ENCODE measurements around the gene SLC30A7. TPM values are rescaled to one million over a fixed set of nuclear protein-coding genes. Genes with fewer than 3 reads are reported as not detected.
"Not testable (repeated sequence)": the region's sequence is repeated elsewhere in the genome, so short reads cannot be mapped to it uniquely, and the experiment has no call there.

SLC30A7 gene
- total RNA-seq, 1 donor from 2014 or later = 36.8 TPM

DNA sequence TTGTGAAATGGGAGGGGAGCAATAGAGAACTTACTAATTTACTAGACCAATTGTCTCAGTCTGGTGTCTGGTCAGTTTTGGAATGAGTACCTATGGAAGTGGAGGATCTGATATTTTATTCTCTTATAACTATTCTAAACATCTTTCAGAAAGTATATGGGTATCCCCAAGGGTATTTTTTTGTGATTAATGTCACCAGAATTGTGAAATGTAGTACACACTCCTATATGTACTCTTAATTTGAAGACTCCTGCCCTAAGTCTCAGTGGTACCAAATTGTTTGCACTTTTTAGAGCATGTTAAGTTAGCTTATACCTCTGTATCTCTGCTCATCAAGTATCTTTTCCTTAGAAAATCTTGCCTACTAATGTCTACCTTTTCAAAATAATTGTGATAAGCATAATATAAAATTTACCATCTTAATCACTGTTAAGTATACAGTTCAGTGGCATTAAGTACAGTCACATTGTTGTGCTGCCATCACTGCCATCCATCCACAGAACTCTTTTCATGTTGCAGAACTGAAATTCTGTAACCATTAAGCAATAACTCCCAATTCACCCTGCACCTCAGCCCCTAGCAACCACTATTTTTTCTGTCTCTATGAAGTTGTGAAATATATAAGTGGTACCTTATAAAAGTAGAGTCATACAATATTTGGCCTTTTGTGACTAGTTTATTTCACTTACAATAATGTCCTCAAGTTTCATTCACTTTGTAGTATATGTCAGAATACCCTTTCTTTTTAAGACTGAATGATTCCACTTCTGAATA is 40.5 kb downstream of the SLC30A7 start:
- DNase-seq (ENCODE audit: low spot score) = no peak

DNA sequence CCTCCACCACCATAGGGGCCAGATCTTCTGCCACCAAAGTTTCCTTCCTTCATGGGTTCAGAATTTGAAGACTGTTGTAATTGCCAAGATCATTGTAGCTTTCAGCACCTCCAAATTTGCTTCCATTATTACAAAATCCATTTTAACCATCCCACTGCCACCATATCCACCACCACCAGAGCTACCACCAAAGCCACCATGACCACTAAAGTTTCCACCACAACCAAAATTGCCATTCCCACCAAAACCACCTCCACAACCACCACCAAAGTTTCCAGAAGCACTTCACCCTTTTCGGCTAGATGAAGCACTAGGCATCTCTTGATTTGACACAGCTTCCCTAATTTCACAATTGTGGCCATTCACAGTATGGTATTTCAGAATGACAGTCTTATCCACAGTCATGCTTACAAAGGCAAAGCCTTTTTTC is 45.2 kb downstream of the SLC30A7 start:
- no peak for DNase-seq (ENCODE audit: low spot score)

DNA sequence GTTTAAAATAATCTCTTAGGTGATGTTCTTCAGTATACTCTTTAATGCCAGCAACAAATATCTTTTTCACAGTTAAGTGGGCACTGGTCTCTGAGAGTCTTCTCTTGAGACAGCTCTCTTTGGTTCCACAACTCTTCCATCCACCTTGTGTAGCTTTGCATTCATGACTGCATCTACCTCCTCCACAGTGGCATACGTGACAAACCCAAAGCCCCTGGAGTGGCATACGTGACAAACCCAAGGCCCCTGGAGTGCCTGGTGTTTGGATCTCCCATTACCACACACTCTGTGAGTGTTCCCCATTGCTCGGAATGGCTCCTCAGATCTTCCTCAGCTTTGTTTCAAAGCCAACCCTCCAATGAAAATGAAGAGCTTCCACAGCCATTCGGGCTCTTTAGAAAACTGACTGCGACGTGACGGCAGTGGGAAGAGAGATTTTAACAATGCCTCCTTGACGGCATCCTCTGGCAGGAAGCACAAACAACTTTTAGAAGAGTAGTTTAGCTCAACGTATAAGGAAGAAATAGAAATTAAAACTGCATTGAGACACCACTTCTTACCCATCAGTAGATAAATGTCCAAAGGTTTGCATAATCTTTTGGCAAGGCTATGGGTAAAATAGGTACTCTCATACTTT is 45.8 kb downstream of the SLC30A7 start:
- no peak for DNase-seq (ENCODE audit: low spot score)

DNA sequence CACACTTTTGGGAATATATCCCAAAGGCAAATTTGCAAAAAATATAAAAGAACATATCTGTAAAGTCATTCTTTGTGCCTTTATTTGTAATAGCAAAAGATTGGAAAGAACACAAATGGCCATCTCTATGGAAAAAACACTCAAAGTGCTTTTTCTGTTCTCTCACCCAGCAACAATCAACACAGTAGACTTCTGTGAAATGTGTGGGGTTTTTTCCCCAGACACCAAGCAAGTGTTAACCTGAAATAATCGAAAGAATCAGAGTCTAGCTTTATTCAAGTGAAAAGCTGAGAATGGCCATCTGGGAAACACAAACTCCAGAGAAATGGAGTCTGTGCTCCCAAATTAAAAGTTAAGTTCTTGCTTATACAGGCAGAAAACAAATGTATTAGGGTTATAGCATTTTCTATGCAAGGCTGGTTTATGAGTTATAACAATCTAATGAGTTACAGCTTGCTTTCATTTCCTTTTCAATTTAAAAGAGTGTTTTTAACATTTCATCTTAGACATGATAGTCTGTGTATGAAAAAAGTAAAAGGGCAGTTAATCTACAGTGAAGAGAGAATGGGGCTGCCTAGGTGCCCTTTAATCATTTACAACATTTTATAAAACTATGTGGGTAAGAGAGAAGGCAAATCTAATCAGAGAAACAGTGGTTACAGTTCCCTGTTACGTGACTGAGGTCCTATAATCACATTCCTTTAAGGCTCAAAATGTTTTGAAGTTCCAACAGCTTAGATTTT is 46.6 kb downstream of the SLC30A7 start:
- DNase-seq (ENCODE audit: low spot score) = no peak

DNA sequence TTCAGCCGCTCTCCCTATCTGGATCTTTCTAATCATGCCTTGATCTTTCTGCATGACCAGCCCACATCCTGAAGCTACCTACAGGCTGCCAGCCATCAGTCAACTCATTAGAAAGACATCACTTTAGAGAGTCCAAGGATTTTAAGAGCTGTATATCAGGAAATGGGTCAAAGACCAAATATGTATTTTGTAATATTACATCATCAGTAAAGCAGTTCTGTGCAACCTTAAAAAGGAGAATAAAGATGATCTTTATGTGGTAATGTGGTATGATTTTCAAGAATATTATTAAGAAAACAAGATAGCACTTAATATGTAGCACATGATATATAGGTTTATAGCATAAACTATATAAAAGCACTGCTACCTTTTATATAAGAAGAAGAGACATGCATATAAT is 47.6 kb downstream of the SLC30A7 start:
- no peak for DNase-seq (ENCODE audit: low spot score)

DNA sequence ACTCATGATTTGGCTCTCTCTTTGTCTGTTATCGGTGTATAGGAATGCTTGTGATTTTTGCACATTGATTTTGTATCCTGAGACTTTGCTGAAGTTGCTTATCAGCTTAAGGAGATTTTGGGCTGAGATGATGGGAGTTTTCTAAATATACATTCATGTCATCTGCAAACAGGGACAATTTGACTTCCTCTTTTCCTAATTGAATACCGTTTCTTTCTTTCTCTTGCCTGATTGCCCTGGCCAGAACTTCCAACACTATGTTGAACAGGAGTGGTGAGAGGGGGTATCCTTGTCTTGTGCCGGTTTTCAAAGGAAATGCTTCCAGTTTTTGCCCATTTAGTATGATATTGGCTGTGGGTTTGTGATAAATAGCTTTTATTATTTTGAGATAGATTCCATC is 50.2 kb downstream of the SLC30A7 start:
- DNase-seq (ENCODE audit: low spot score) = not testable (repeated sequence)

DNA sequence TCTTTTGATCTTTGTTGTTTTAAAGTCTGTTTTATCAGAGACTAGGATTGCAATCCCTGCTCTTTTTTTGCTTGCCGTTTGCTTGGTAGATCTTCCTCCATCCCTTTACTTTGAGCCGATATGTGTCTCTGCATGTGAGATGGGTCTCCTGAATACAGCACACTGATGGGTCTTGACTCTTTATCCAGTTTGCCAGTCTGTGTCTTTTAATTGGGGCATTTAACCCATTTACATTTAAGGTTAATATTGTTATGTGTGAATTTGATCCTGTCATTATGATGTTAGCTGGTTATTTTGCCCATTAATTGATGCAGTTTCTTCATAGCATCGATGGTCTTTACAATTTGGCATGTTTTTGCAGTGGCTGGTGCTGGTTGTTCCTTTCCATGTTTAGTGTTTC is 51.9 kb downstream of the SLC30A7 start:
- not testable (repeated sequence) for DNase-seq (ENCODE audit: low spot score)

DNA sequence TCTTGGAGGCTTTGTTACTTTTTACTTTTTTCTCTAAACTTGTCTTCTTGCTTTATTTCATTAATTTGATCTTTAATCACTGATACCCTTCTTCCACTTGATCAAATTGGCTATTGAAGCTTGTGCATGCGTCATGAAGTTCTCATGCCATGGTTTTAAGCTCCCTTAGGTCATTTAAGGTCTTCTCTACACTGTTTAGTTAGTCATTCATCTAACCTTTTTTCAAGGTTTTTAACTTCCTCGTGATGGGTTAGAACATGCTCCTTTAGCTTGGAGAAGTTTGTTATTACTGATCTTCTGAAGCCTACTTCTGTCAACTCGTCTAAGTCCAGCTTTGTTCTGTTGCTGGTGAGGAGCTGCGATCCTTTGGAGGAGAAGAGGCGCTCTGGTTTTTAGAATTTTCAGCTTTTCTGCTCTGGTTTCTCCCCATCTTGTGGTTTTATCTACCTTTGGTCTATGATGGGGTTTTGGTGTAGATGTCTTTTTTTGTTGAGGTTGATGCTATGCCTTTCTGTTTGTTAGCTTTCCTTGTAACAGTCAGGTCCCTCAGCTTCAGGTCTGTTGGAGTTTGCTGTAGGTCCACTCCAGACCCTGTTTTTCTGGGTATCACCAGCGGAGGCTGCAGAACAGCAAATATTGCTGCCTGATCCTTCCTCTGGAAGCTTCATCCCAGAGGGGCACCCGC is 53.0 kb downstream of the SLC30A7 start:
- not testable (repeated sequence) for DNase-seq (ENCODE audit: low spot score)

DNA sequence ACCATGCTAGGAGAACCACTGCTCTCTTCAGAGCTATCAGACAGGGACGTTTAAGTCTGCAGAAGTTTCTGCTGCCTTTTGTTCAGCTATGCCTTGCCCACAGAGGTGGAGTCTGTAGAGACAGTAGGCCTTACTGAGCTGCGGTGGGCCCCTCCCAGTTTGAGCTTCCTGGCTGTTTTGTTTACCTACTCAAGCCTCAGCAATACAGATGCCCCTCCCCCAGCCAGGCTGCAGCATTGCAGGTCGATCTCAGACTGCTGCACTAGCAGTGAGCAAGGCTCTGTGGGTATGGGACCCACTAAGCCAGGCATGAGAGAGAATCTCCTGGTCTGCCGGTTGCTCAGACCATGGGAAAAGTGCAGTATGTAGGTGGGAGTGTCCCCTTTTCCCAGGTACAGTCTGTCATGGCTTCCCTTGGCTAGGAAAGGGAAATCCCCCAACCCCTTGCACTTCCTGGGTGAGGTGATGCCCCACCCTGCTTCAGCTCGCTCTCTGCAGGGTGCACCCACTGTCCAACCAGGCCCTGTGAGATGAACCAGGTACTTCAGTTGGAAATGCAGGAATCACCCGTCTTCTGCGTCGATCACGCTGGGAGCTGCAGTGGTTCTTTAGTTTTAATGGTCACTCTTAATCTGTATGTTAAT is 53.7 kb downstream of the SLC30A7 start:
- not testable (repeated sequence) for DNase-seq (ENCODE audit: low spot score)

DNA sequence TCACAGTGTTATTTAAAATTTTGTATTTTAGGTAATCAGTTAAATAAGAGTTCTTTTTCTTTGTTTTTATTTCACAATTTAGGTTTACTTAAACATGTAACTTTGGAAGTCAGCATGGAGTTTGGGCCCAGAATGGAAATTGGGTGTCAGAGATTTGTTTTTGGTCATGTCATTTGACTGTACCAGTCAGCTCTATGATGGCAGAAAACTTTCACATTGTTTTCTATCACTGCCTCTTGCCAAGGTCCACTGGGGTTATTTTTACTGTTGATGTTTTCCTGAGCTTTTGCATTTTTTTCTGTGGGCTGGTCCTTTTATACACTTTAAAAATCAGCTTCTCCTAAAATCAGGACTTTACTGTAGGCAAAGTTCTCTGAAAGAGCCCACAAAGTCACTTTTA is 54.4 kb downstream of the SLC30A7 start:
- no peak for DNase-seq (ENCODE audit: low spot score)

DNA sequence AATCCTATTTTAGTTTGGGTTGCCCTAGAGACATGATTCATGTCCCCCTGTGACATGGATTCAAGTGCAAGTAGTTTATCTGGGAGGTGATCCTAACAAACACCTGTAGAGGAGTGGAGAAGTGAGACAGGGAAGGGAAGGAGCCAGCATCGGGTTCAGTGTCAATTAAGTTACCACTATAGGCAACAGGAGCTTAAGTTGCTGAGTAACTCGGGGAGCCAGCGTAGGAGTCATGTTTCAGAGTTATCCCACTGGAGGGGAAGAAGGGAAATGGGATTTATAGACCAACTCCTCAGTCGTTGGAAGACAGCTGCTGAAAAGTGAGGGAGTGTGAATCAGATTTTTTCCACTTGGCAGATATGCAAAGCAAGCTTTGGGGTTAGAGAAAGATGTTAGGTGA is 54.9 kb downstream of the SLC30A7 start:
- DNase-seq (ENCODE audit: low spot score) = peak; percentile 67

DNA sequence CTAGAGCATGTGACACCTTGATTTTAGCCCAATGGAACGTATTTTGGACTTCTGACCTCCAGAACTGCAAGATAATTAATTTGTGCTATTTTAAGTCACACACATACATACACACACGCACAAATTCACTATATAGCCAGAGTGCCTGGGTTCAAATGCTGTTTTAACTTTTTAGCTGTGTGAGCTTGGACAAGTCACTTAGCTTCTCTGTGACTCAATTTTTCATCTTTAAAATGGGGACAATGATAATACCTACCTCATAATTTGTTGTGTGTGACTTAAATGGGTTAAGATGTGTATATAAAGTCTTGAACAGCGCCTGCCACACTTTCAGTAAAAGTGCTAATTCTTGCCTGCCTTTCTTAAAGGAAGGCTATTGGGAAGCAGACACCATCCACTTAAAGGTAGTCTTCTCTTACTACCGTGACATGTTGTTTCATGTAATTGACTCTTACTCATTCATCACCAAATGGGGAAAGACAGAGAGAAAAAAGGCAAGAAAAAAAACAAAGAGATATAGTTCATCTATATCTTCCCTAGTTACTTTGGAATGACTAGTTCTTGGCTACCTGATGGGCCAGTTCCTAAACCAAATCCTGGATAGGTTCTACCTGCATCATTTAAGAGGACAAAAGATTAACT is 56.3 kb downstream of the SLC30A7 start:
- no peak for DNase-seq (ENCODE audit: low spot score)

DNA sequence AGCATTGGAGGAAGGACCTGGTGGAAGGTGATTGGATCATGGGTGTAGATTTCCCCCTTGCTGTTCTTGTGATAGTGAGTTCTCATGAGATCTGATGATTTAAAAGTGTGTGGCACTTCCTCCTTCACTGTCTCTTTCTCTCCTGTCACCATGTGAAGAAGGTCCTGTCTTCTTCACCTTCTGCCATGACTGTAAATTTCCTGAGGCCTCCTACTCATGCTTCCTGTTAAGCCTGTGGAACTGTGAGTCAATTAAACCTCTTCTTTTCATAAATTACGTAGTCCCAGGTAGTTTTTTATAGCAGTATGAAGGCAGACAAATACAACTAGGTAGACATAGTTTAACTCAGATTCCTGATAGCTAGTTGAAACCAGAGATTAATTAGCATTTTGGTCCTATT is 57.1 kb downstream of the SLC30A7 start:
- DNase-seq (ENCODE audit: low spot score) = not testable (repeated sequence)

DNA sequence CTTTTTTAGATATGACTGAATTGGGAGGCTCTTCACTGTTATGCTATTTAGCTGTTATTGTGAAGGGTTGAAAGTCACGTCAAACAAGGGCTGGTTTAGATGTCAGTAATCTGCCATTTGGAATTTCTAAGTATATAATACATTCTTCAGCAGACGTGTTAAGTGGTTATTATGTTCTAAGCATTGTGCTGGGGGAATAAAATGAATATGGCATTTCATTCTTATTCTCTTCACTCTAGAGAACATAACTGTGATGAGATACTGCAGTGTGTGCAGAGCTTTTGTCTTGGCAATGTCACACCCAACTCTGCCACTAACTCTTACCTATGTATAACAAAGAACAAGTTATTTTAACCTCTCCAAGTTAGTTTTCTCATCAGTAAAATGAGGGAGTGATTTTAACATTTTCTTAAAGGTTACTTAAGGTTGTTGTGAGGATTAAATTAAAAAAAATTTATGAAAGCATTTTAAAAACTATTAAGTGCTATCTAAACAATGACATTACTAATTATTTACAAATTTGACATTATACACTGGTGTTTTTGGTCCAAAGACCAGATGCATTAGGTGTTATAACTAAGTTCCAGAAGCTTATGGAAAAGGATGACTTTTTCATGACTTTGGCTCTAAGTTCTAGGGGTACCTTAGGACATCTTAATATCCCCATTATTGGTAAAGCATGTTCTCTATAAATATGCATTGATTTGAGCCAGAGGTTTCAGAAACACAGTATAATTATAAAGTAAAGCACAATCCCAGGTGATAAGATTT is 58.3 kb downstream of the SLC30A7 start:
- DNase-seq (ENCODE audit: low spot score) = no peak

DNA sequence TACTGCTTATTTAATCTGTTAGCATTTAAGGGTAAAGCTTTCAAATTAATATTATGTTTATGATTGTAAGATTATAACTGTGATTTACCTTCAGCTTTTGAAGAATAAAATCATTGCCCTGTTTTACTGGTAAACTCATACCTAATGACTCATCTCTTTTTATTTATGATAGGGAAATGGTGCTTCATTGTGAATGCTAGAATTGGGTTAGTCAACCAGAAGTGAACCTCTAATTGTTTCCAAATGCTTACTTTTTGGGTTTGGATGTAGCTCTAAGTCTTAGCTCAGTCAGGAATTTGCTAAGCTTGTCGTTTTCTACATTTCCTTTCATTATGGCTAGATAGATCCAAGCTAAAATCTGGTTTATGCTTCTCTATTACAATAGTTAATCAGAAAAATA is 59.4 kb downstream of the SLC30A7 start:
- peak; percentile 31 for DNase-seq (ENCODE audit: low spot score)

DNA sequence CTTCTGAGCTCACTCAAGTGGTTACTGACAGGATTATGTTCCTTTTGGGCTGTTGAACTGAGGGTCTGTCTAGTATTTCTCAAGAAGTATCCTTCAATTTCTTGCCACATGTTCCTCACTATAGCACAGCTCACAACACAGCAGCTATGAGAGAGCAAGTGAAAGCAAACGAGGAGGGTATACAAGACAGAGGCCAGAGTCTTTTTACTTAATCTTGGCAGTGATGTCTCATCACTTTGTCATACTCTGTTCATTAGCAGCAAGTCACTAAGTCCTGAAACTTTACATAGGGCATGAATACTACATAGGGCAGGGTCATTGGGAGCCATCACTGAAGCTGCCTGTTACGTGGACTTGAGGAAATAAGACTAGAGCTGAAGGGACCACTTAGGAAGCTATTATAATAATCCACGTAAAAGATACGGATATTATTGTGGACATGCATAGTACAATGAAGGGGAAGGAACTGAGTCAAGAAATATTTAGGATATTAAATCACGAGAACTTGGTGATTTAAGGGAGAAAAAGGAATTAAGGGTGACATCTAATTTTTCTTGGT is 63.7 kb downstream of the SLC30A7 start:
- DNase-seq (ENCODE audit: low spot score) = no peak

DNA sequence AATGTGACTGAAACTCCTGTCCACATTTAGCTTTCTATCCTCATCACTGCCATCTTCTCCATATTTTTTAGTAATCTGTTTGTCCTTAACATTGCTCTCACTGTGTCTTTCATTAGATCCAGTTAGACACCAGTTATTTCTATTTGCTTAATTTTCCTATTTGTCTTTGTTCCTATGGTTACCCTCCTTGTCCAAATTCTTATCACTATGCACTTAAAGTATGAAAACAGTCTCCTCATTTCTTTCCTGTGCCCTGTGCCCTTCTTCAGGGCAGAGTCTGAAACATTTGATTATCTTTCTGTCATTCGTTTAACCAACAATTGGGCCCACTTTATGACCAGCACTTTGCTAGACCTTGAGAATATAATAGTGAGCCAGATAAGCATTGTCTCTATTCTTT is 64.2 kb downstream of the SLC30A7 start:
- no peak for DNase-seq (ENCODE audit: low spot score)

DNA sequence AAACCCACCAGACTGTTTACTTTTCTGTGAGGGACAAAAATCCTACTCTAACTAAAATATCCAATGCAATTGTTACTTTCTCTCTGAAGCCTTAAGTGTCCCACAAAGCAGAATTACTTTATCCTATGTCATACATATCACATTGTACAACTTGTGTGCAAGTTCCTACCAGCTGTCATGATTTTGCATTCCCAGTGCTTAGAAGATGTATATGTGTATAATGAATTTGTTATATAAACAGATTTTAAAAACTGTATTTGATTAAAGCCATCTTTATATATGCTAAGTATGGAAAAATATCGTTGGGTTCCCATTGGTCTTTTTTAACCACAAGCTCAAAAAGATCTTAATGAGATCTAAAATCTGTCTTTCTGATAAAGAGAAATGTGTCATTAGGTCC is 72.7 kb downstream of the SLC30A7 start:
- no peak for DNase-seq (ENCODE audit: low spot score)

DNA sequence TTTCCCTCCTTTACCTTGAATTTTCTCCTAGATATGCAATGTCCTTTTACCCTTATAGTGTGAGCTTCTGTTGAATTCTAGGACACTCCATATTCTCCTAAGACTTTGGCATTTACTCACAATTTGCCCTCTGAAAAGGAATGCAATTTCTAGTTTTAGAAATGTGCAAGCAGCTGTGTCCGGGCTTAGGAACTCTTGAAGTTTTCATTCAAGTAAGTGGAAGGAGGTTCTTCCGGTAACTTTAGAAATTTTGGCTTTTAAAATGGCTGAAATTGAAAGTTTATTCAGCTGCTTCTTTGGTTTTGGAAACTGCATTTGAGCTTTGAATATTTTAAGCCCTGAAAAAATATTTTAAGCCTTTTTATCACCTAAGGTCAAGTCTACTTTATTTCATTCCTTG is 73.4 kb downstream of the SLC30A7 start:
- no peak for DNase-seq (ENCODE audit: low spot score)

DNA sequence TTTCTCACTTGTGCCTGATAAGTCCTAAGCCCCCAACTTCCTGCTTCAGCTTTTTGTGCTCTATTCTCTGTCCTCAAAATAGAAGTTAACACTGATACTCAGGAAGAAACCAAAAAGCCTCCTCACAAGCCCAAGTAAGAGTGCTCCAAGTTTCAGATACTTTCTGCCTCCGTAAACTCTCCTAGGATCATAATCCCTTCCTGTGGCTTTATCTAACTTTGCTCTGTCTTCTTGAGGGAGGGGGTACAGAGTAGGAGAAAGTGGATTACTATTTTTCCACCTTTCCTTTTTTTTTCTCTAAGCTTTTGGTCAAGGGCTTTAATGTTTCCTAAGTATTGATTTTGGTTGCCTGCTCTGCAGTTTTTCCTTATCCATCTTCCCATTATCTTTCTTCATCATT is 75.1 kb downstream of the SLC30A7 start:
- no peak for DNase-seq (ENCODE audit: low spot score)
